ENCODE measurements around the gene ADAMTS10.

Gene ADAMTS10

GRCh38 chr19:8641221-8641907, 30.8 kb upstream of the ADAMTS10 start:
- Histone ChIP-seq H3K4me2 (ENCODE audit: insufficient read depth, low read length) (no peak overlapping the region), H4K20me1 (ENCODE audit: insufficient read depth, low read length) (no peaks in the 10 kb centered on the region; the same call in 1 of the 2 replicates), H2AFZ (ENCODE audit: low read depth, low read length) (no peak overlapping the region), H3K4me3 (ENCODE audit: low read depth in 1 of 2, low read length in 2 of 2) (no peak overlapping the region), H3K4me1 (ENCODE audit: insufficient read depth, low read length) (no peaks in the 10 kb centered on the region), H3K9me3 (ENCODE audit: insufficient read depth, low read length, severe bottlenecking) (no peaks in the 10 kb centered on the region), H3K27me3 (ENCODE audit: insufficient read depth, low read length, poor library complexity) (no peaks in the 10 kb centered on the region), H3K79me2 (ENCODE audit: insufficient read depth, low read length) (no peaks in the 10 kb centered on the region), H3K27ac (ENCODE audit: low read length) (no peak overlapping the region), H3K36me3 (ENCODE audit: insufficient read depth, low read length) (no peaks in the 10 kb centered on the region), H3K9ac (ENCODE audit: low read depth, low read length) (no peak overlapping the region)
- ATAC-seq (ENCODE audit: insufficient read depth, low read depth) (no peak), DNase-seq (no peak)
- TF ChIP-seq EZH2 (IDR thresholded peaks at IDR 0.05; ENCODE audit: borderline replicate concordance, low read depth, low read length, severe bottlenecking) (no peak), CTCF (IDR thresholded peaks at IDR 0.05; ENCODE audit: borderline replicate concordance, extremely low read depth, low read length, poor library complexity, severe bottlenecking) (no peak)

GRCh38 chr19:8640402-8641004, 30.0 kb upstream of the ADAMTS10 start:
- no peaks in the 10 kb centered on the region for H3K9me3 ChIP-seq (ENCODE audit: insufficient read depth, low read length, severe bottlenecking)
- DNase-seq: no peak
- no peak overlapping the region for H3K4me2 ChIP-seq (ENCODE audit: insufficient read depth, low read length)
- no peaks in the 10 kb centered on the region for H3K27me3 ChIP-seq (ENCODE audit: insufficient read depth, low read length, poor library complexity)
- H3K4me1 ChIP-seq (ENCODE audit: insufficient read depth, low read length): no peaks in the 10 kb centered on the region
- no peak overlapping the region for H2AFZ ChIP-seq (ENCODE audit: low read depth, low read length)
- TF ChIP-seq CTCF (IDR thresholded peaks at IDR 0.05; ENCODE audit: borderline replicate concordance, extremely low read depth, low read length, poor library complexity, severe bottlenecking) (no peak), EZH2 (IDR thresholded peaks at IDR 0.05; ENCODE audit: borderline replicate concordance, low read depth, low read length, severe bottlenecking) (no peak)
- no peaks in the 10 kb centered on the region for H3K79me2 ChIP-seq (ENCODE audit: insufficient read depth, low read length)
- H3K36me3 ChIP-seq (ENCODE audit: insufficient read depth, low read length): no peaks in the 10 kb centered on the region
- no peak overlapping the region for H3K9ac ChIP-seq (ENCODE audit: low read depth, low read length)
- H3K4me3 ChIP-seq (ENCODE audit: low read depth in 1 of 2, low read length in 2 of 2): no peak overlapping the region
- no peak for ATAC-seq (ENCODE audit: insufficient read depth, low read depth)
- no peak overlapping the region for H3K27ac ChIP-seq (ENCODE audit: low read length)
- H4K20me1 ChIP-seq (ENCODE audit: insufficient read depth, low read length): no peaks in the 10 kb centered on the region; the same call in 1 of the 2 replicates

GRCh38 chr19:8639821-8640401, 29.4 kb upstream of the ADAMTS10 start:
- no peak for ATAC-seq (ENCODE audit: insufficient read depth, low read depth)
- Histone ChIP-seq H3K36me3 (ENCODE audit: insufficient read depth, low read length) (no peaks in the 10 kb centered on the region), H3K9me3 (ENCODE audit: insufficient read depth, low read length, severe bottlenecking) (no peaks in the 10 kb centered on the region), H3K4me1 (ENCODE audit: insufficient read depth, low read length) (no peaks in the 10 kb centered on the region), H4K20me1 (ENCODE audit: insufficient read depth, low read length) (no peaks in the 10 kb centered on the region; the same call in 1 of the 2 replicates), H3K79me2 (ENCODE audit: insufficient read depth, low read length) (no peaks in the 10 kb centered on the region), H3K4me2 (ENCODE audit: insufficient read depth, low read length) (no peak overlapping the region), H3K27me3 (ENCODE audit: insufficient read depth, low read length, poor library complexity) (no peaks in the 10 kb centered on the region), H3K4me3 (ENCODE audit: low read depth in 1 of 2, low read length in 2 of 2) (no peak overlapping the region), H2AFZ (ENCODE audit: low read depth, low read length) (no peak overlapping the region), H3K27ac (ENCODE audit: low read length) (no peak overlapping the region), H3K9ac (ENCODE audit: low read depth, low read length) (no peak overlapping the region)
- no peak for DNase-seq
- TF ChIP-seq CTCF (IDR thresholded peaks at IDR 0.05; ENCODE audit: borderline replicate concordance, extremely low read depth, low read length, poor library complexity, severe bottlenecking): no peak
- TF ChIP-seq EZH2 (IDR thresholded peaks at IDR 0.05; ENCODE audit: borderline replicate concordance, low read depth, low read length, severe bottlenecking): no peak

Data from DND-41 (cell line).